GM23248 (cell line): ENCODE results near the gene ITM2C. TPM values are rescaled to one million over a fixed set of nuclear protein-coding genes. Genes with fewer than 3 reads are reported as not detected.

Experiments
- DNase-seq: peaks from one replicate; pipeline ENCODE4 v3.0.0-alpha.2; 2015
- H2AFZ ChIP-seq: fragments of 200-600 bp; sonication (generic); 2 replicates; pipeline ENCODE4 v1.6.1; 2016; ENCODE audit warnings: antibody characterized with exemption
- H3F3A ChIP-seq: fragments of 200-600 bp; sonication (generic); 2 replicates; pipeline ENCODE4 v1.6.1; 2016; ENCODE audit warnings: mild to moderate bottlenecking, antibody characterized with exemption, mixed run types; ENCODE audit not compliant: insufficient read depth
- H3K27ac ChIP-seq: fragments of 200-600 bp; sonication (generic); 2 replicates; pipeline ENCODE4 v1.5.1; 2016; ENCODE audit warnings: mild to moderate bottlenecking
- H3K27me3 ChIP-seq: fragments of 200-600 bp; sonication (generic); replicated peaks from 2 replicates; pipeline ENCODE4 v1.6.1; 2016; ENCODE audit warnings: mild to moderate bottlenecking; ENCODE audit not compliant: insufficient read depth
- H3K36me3 ChIP-seq: fragments of 200-600 bp; sonication (generic); 2 replicates; pipeline ENCODE4 v1.6.1; 2016; ENCODE audit warnings: low read depth, mild to moderate bottlenecking
- H3K4me1 ChIP-seq: fragments of 200-600 bp; sonication (generic); 2 replicates; pipeline ENCODE4 v1.6.1; 2016; ENCODE audit warnings: mild to moderate bottlenecking; ENCODE audit not compliant: insufficient read depth
- H3K4me2 ChIP-seq: fragments of 200-600 bp; sonication (generic); one replicate; pipeline ENCODE4 v1.6.1; 2016; ENCODE audit warnings: mild to moderate bottlenecking; ENCODE audit not compliant: unreplicated experiment
- H3K4me3 ChIP-seq: fragments of 200-600 bp; sonication (generic); 2 replicates; pipeline ENCODE4 v1.5.1; 2016; ENCODE audit warnings: mild to moderate bottlenecking
- H3K79me2 ChIP-seq: fragments of 200-600 bp; sonication (generic); 2 replicates; pipeline ENCODE4 v1.6.1; 2016; ENCODE audit warnings: mild to moderate bottlenecking; ENCODE audit not compliant: insufficient read depth
- H3K9ac ChIP-seq: fragments of 200-600 bp; sonication (generic); 2 replicates; pipeline ENCODE4 v1.6.1; 2016; ENCODE audit warnings: mild to moderate bottlenecking
- H3K9me2 ChIP-seq: fragments of 200-600 bp; sonication (generic); 2 replicates; pipeline ENCODE4 v1.6.1; 2016; ENCODE audit warnings: mixed run types, mild to moderate bottlenecking, moderate library complexity; ENCODE audit not compliant: insufficient read depth
- H3K9me3 ChIP-seq: fragments of 200-600 bp; sonication (generic); one replicate; pipeline ENCODE4 v1.6.1; 2017; ENCODE audit warnings: low read depth
- H4K20me1 ChIP-seq: fragments of 200-600 bp; sonication (generic); 2 replicates; pipeline ENCODE4 v1.6.0; 2016; ENCODE audit not compliant: insufficient read depth
- EZH2 ChIP-seq: fragments of 200-600 bp; sonication (generic); IDR thresholded peaks from 2 replicates; pipeline ENCODE4 v1.6.1; 2018; ENCODE audit warnings: antibody characterized with exemption, mild to moderate bottlenecking; ENCODE audit not compliant: insufficient read depth, poor library complexity, severe bottlenecking
- EZH2phosphoT487 ChIP-seq: fragments of 200-600 bp; sonication (generic); IDR thresholded peaks from 2 replicates; pipeline ENCODE4 v1.6.1; 2018; ENCODE audit warnings: antibody characterized with exemption, moderate library complexity, mild to moderate bottlenecking, low read depth; ENCODE audit not compliant: insufficient read depth
- WGBS, 2 experiments: methylation state at CpG; one replicate each; pipeline ENCODE4 v1.1.6; 2015 to 2017; ENCODE audit warnings: low lambda C conversion rate in 2 of 2, low coverage in 1 of 2; ENCODE audit errors: missing lambda C conversion rate in 2 of 2; 5-methylcytosine and 5-hydroxymethylcytosine counted together
- in situ Hi-C: fragments of 300-500 bp; cut with MboI; formaldehyde crosslinking; loops from 2 replicates; pipeline ENCODE4 v1.15.0; 2020
- polyA plus RNA-seq: library from polyadenylated mRNA; unstranded; fragments of >200 nt; fragmentation: Nextera tagmentation; extraction: Ambion mirVana; gene quantifications from 2 replicates; pipeline ENCODE4 v1.2.1, GENCODE V29; 2016
- total RNA-seq: library from RNA; depleted of rRNA; stranded (reverse); fragments of >200 nt; shearing (Covaris generic); gene quantifications from 2 replicates; pipeline ENCODE4 v1.2.3, GENCODE V29; 2014

Gene ITM2C
- total and polyA plus RNA-seq, 2 experiments from 2014 or later: 38.9 to 47.3 TPM

- 2 to 3% methylated on average over 1 of the region's 1 CpG for WGBS, 2 experiments
Observed at GRCh38 chr2:230825354-230825753, 39.4 kb upstream of the ITM2C start.

GRCh38 chr2:230827774-230828271 is 36.9 kb upstream of the ITM2C start:
- H3K9ac ChIP-seq: peak overlapping the region; percentile 11; the same call in 1 of the 2 replicates
- H3K27ac ChIP-seq: no peak overlapping the region
- no peaks in the 10 kb centered on the region for H4K20me1 ChIP-seq
- 23 to 34% methylated on average over 29 to 35 of the region's 36 CpGs for WGBS, 2 experiments
- no peaks in the 10 kb centered on the region for H3K9me3 ChIP-seq
- H3K9me2 ChIP-seq: no peaks in the 10 kb centered on the region
- H2AFZ ChIP-seq: peak overlapping the region; percentile 63
- H3F3A ChIP-seq: peaks cover 3% of the 10 kb centered on the region; the same call in 1 of the 2 replicates
- peak overlapping the region; percentile 59 for H3K4me3 ChIP-seq
- H3K4me2 ChIP-seq: peak overlapping the region; percentile 20
- no peak for DNase-seq
- H3K4me1 ChIP-seq: no peaks in the 10 kb centered on the region
- TF ChIP-seq EZH2 (no peak), EZH2phosphoT487 (no peak)
- H3K36me3 ChIP-seq: no peaks in the 10 kb centered on the region
- in situ Hi-C loops: no loop called here
- H3K79me2 ChIP-seq: no peaks in the 10 kb centered on the region
- H3K27me3 ChIP-seq: peaks cover 32% of the 10 kb centered on the region

More at GRCh38 chr2:230825354-230825753, 39.4 kb upstream of the ITM2C start:
- Histone ChIP-seq H2AFZ (no peak overlapping the region), H3K9ac (no peak overlapping the region), H3F3A (peaks cover 3% of the 10 kb centered on the region; the same call in 1 of the 2 replicates), H4K20me1 (no peaks in the 10 kb centered on the region), H3K27me3 (peaks cover 14% of the 10 kb centered on the region), H3K36me3 (no peaks in the 10 kb centered on the region), H3K9me3 (no peaks in the 10 kb centered on the region), H3K4me1 (no peaks in the 10 kb centered on the region), H3K79me2 (no peaks in the 10 kb centered on the region), H3K4me2 (no peak overlapping the region), H3K27ac (no peak overlapping the region), H3K4me3 (no peak overlapping the region), H3K9me2 (no peaks in the 10 kb centered on the region)
- TF ChIP-seq EZH2phosphoT487 (no peak), EZH2 (no peak)
- in situ Hi-C loops: no loop called here
- DNase-seq: no peak

- Histone ChIP-seq H3K79me2 (no peaks in the 10 kb centered on the region), H3K9me2 (no peaks in the 10 kb centered on the region), H4K20me1 (no peaks in the 10 kb centered on the region), H2AFZ (peak overlapping the region; percentile 63), H3K4me1 (no peaks in the 10 kb centered on the region), H3K9me3 (no peaks in the 10 kb centered on the region), H3K27ac (no peak overlapping the region), H3K4me2 (peak overlapping the region; percentile 20), H3K4me3 (peak overlapping the region; percentile 59), H3K27me3 (peaks cover 34% of the 10 kb centered on the region), H3F3A (peaks cover 3% of the 10 kb centered on the region; the same call in 1 of the 2 replicates), H3K36me3 (no peaks in the 10 kb centered on the region), H3K9ac (peak overlapping the region; percentile 11; the same call in 1 of the 2 replicates)
- DNase-seq: peak; percentile 18
- no peak for TF ChIP-seq EZH2
- no peak for TF ChIP-seq EZH2phosphoT487
- 13 to 22% methylated on average over 28 to 52 of the region's 61 CpGs for WGBS, 2 experiments
- in situ Hi-C loops: no loop called here
Observed at GRCh38 chr2:230828272-230828961, 36.3 kb upstream of the ITM2C start.

DNA sequence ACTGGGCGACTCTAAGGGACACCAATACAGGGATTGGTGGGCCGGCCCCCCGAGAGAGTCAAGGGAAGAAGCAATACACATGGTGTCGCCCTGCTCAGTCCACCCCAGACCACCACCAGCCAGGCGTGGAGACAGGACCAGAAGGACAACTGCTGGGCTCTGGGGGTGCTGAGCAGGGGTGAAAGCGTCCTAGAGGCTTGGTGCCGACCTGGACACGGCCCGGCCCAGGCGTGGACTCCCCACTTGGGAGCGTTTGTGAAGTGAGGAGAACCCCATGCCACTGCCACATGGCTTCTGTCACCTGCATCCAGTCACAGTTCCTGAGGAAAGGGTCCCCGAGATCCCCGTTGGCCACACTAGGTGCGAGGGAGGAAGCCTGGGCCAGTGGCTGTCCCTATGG is 35.4 kb upstream of the ITM2C start:
- 95 to 96% methylated on average over 14 of the region's 14 CpGs for WGBS, 2 experiments
- H3K4me1 ChIP-seq: no peaks in the 10 kb centered on the region
- in situ Hi-C loops: no loop called here
- H3K27ac ChIP-seq: no peak overlapping the region
- DNase-seq: no peak
- no peak for TF ChIP-seq EZH2phosphoT487
- H3K9me2 ChIP-seq: no peaks in the 10 kb centered on the region
- H3K27me3 ChIP-seq: peaks cover 37% of the 10 kb centered on the region
- H4K20me1 ChIP-seq: no peaks in the 10 kb centered on the region
- no peak overlapping the region for H2AFZ ChIP-seq
- H3F3A ChIP-seq: no peaks in the 10 kb centered on the region
- H3K9me3 ChIP-seq: no peaks in the 10 kb centered on the region
- no peak overlapping the region for H3K4me3 ChIP-seq
- H3K79me2 ChIP-seq: no peaks in the 10 kb centered on the region
- H3K36me3 ChIP-seq: no peaks in the 10 kb centered on the region
- no peak overlapping the region for H3K4me2 ChIP-seq
- H3K9ac ChIP-seq: no peak overlapping the region
